Measurements from ENCODE around the gene INAFM2. TPM values are rescaled to one million over a fixed set of nuclear protein-coding genes. Genes with fewer than 3 reads are reported as not detected.
A peak's percentile ranks its signal among the peaks of the same experiment; 100 is the strongest.

Gene INAFM2
- total and polyA plus RNA-seq, 2 donors (not counting 3 experiments of a cell fraction or from before 2014, with no cell fraction given): 10.4 to 24.1 TPM

- BruUV-seq (replicated peaks): no TSS peak
- H3K27ac ChIP-seq (ENCODE audit: insufficient read depth, low read depth, low read length): peak overlapping the region; percentile 55
- no peak for DNase-seq (ENCODE audit: low read depth, low spot score)
- no peaks in the 10 kb centered on the region for H3K36me3 ChIP-seq (ENCODE audit: control insufficient read depth in 2 of 2, extremely low read depth in 1 of 2, insufficient read depth in 2 of 2, low read length in 2 of 2)
- H4K20me1 ChIP-seq (replicated peaks; ENCODE audit: control insufficient read depth, extremely low read depth, insufficient read depth, low read length): no peaks in the 10 kb centered on the region
- H3K79me2 ChIP-seq (ENCODE audit: control insufficient read depth, insufficient read depth, low read length): peaks cover 11% of the 10 kb centered on the region
- ChIA-PET CTCF (interaction anchor here (1.0 to 5.3 kb wide), 7 partner anchors 12 to 94 kb away, joined by 3 to 81 read pairs (median 15); partner anchors contain the start of gene CCDC9B), POLR2A (interaction anchor here (2.4 kb wide), 1 partner anchor 13 kb away, joined by 12 read pairs; the partner anchor contains the start of gene CCDC9B)
- no peak overlapping the region for H3K9ac ChIP-seq (replicated peaks; ENCODE audit: extremely low read depth, insufficient read depth, low read length)
- intact Hi-C loops (cut with micrococcal nuclease) (no loop called here), dilution Hi-C loops (cut with MboI; ENCODE audit: extremely low pct_ligation_motif_present, low sequenced_read_pairs) (no loop called here)
- no peak for TF ChIP-seq POLR2AphosphoS5 (IDR thresholded peaks at IDR 0.05; ENCODE audit: insufficient read depth, low read depth, low read length)
- TF ChIP-seq MYC (IDR thresholded peaks at IDR 0.05; ENCODE audit: low read depth, low read length): no peak
- no peak for TF ChIP-seq EZH2 (IDR thresholded peaks at IDR 0.05; ENCODE audit: borderline replicate concordance, low read depth, low read length, severe bottlenecking)
- TF ChIP-seq POLR2A (IDR thresholded peaks at IDR 0.05; ENCODE audit: low read depth, low read length): peak; percentile 16
- peaks cover 50% of the 10 kb centered on the region for H3K4me1 ChIP-seq (ENCODE audit: control insufficient read depth, extremely low read depth, insufficient read depth, low read length)
- peak; percentile 21 for FAIRE-seq
- no peaks in the 10 kb centered on the region for H3K9me1 ChIP-seq (replicated peaks; ENCODE audit: control insufficient read depth, extremely low read depth, insufficient read depth, low read length)
- no peaks in the 10 kb centered on the region for H3K27me3 ChIP-seq (ENCODE audit: control insufficient read depth in 2 of 2, insufficient read depth in 2 of 2, low read length in 2 of 2)
- H3K9me3 ChIP-seq (replicated peaks; ENCODE audit: control insufficient read depth, insufficient read depth, low read length): no peaks in the 10 kb centered on the region
- H3K4me2 ChIP-seq (ENCODE audit: insufficient read depth, low read length): no peak overlapping the region
- H3K4me3 ChIP-seq (replicated peaks in 1 of 3; ENCODE audit: insufficient read depth in 1 of 3, low read depth in 1 of 3, low read length in 3 of 3): no peak overlapping the region
- H2AFZ ChIP-seq (ENCODE audit: low read depth, low read length): no peak overlapping the region
These were observed 4.0 kb downstream of the INAFM2 start for GRCh38 chr15:40327457-40327856.

GRCh38 chr15:40328176-40328575 is 4.7 kb downstream of the INAFM2 start:
- Histone ChIP-seq H3K27me3 (ENCODE audit: control insufficient read depth in 2 of 2, insufficient read depth in 2 of 2, low read length in 2 of 2) (no peaks in the 10 kb centered on the region), H2AFZ (ENCODE audit: low read depth, low read length) (no peak overlapping the region), H3K9ac (replicated peaks; ENCODE audit: extremely low read depth, insufficient read depth, low read length) (peak overlapping the region; percentile 28), H3K79me2 (ENCODE audit: control insufficient read depth, insufficient read depth, low read length) (peaks cover 11% of the 10 kb centered on the region), H4K20me1 (replicated peaks; ENCODE audit: control insufficient read depth, extremely low read depth, insufficient read depth, low read length) (no peaks in the 10 kb centered on the region), H3K36me3 (ENCODE audit: control insufficient read depth in 2 of 2, extremely low read depth in 1 of 2, insufficient read depth in 2 of 2, low read length in 2 of 2) (no peaks in the 10 kb centered on the region), H3K9me3 (replicated peaks; ENCODE audit: control insufficient read depth, insufficient read depth, low read length) (no peaks in the 10 kb centered on the region), H3K4me1 (ENCODE audit: control insufficient read depth, extremely low read depth, insufficient read depth, low read length) (peaks cover 48% of the 10 kb centered on the region), H3K4me2 (ENCODE audit: insufficient read depth, low read length) (peak overlapping the region; percentile 46), H3K27ac (ENCODE audit: insufficient read depth, low read depth, low read length) (peak overlapping the region; percentile 55), H3K9me1 (replicated peaks; ENCODE audit: control insufficient read depth, extremely low read depth, insufficient read depth, low read length) (no peaks in the 10 kb centered on the region), H3K4me3 (replicated peaks in 1 of 3; ENCODE audit: insufficient read depth in 1 of 3, low read depth in 1 of 3, low read length in 3 of 3) (peak overlapping the region in 1 of 3 experiments; percentile 29)
- intact Hi-C loops (cut with micrococcal nuclease): no loop called here
- DNase-seq (ENCODE audit: low read depth, low spot score) (peak; percentile 39), FAIRE-seq (peak; percentile 82)
- no TSS peak for BruUV-seq (replicated peaks)
- CTCF ChIA-PET: interaction anchor here (0.9 to 5.3 kb wide), 11 partner anchors 11 to 77 kb away, joined by 3 to 81 read pairs (median 5); partner anchors contain the start of gene CCDC9B
- dilution Hi-C loops (cut with MboI; ENCODE audit: extremely low pct_ligation_motif_present, low sequenced_read_pairs): no loop called here
- POLR2A ChIA-PET: interaction anchor here (0.9 to 2.4 kb wide), 4 partner anchors 12 to 15 kb away, joined by 3 to 12 read pairs (median 4); partner anchors contain the start of gene CCDC9B
- TF ChIP-seq CTCF (IDR thresholded peaks at IDR 0.05; ENCODE audit: extremely low read depth in 1 of 2, insufficient read depth in 1 of 2, low read depth in 1 of 2, low read length in 2 of 2) (no peak), POLR2A (IDR thresholded peaks at IDR 0.05; ENCODE audit: low read depth, low read length) (no peak), GATA2 (IDR thresholded peaks at IDR 0.05; ENCODE audit: insufficient read depth, insufficient read length, low read depth, low read length) (no peak), POLR2AphosphoS5 (IDR thresholded peaks at IDR 0.05; ENCODE audit: insufficient read depth, low read depth, low read length) (no peak), EZH2 (IDR thresholded peaks at IDR 0.05; ENCODE audit: borderline replicate concordance, low read depth, low read length, severe bottlenecking) (no peak), FOS (IDR thresholded peaks at IDR 0.05; ENCODE audit: borderline replicate concordance, insufficient read depth, low read length) (no peak), JUN (IDR thresholded peaks at IDR 0.05; ENCODE audit: borderline replicate concordance, insufficient read depth, insufficient read length, low read depth) (no peak), MAX (IDR thresholded peaks at IDR 0.05; ENCODE audit: insufficient read depth, insufficient read length) (no peak), MYC (IDR thresholded peaks at IDR 0.05; ENCODE audit: low read depth, low read length) (no peak)
